PFSK-1 (cell line): Measurements from ENCODE around the gene FAM120B.

Source experiments
- FOXP2 ChIP-seq: optimal IDR thresholded peaks from 2 replicates; pipeline ENCODE3; 2011; ENCODE audit warnings: borderline replicate concordance, control low read depth, inconsistent platforms; ENCODE audit not compliant: insufficient read depth; ENCODE audit errors: extremely low read length, extremely low read depth
- POLR2AphosphoS5 ChIP-seq: IDR thresholded peaks from 2 replicates; pipeline ENCODE4 v1.6.1; 2012; ENCODE audit warnings: low read depth, mild to moderate bottlenecking, control low read depth, low read length, moderate library complexity
- REST ChIP-seq, 2 experiments: IDR thresholded peaks; 2 replicates each; pipeline versions ENCODE4 v1.6.1 to v1.8.0; 2011 to 2012; ENCODE audit warnings: low read depth in 2 of 2, low read length in 2 of 2, control low read depth in 1 of 2, inconsistent platforms in 1 of 2, mild to moderate bottlenecking in 1 of 2, moderate library complexity in 1 of 2; ENCODE audit not compliant: insufficient read depth in 1 of 2
- SIN3A ChIP-seq: IDR thresholded peaks from 2 replicates; pipeline ENCODE4 v1.6.1; 2012; ENCODE audit warnings: mild to moderate bottlenecking, low read length, moderate library complexity, borderline replicate concordance; ENCODE audit not compliant: insufficient read depth
- TAF1 ChIP-seq: IDR thresholded peaks from 2 replicates; pipeline ENCODE4 v1.6.1; 2012; ENCODE audit warnings: low read length, control low read depth, borderline replicate concordance; ENCODE audit not compliant: insufficient read depth

Gene FAM120B

DNA sequence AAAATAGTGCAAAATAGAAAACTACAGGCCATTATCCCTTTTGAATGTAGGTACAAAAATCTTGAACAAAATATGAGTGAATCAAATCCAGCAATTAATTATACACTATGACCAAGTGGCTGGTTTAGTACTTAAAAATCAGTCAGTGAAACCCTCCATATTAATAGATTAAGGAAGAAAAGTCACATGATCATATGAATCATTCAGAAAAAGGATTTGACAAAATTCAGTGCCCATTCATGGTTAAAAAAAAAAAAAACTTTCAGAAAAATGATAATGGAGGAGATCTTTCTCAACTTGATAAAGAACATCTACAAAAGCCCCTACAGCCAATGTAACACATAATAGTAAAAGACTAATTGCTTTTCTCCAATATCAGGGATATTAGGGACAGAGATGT is 75.0 kb downstream of the FAM120B start:
- TF ChIP-seq TAF1 (no peak), FOXP2 (no peak), REST (IDR thresholded peaks at IDR 0.05; ENCODE audit: insufficient read depth in 1 of 2, low read depth in 2 of 2, low read length in 2 of 2) (no peak), POLR2AphosphoS5 (no peak), SIN3A (no peak)

DNA sequence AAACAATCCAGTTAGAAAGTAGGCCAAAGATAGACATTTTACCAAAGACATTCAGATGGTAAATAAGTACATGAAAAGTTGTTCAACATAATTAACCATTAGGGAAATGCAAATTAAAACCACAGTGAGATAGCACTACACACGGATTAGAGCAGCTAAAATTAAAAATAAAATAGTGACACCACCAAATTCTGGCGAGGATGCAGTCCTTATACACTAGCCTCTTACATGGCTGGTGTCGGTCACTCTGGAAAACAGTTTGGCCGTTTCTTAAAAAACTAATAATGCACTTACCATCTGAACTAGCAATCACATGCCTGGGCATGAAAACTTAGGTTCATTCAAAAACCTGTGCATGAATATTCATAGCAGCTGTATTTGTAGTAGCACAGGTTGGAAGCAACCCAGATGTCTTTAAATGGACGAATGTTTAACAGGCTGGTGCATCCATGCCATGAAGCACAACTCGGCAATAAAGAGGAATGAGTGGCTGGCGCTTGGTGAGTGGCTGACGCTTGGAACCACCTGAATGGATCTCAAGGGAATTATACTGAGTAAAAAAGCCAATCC is 77.0 kb downstream of the FAM120B start:
- TF ChIP-seq REST (IDR thresholded peaks at IDR 0.05; ENCODE audit: insufficient read depth in 1 of 2, low read depth in 2 of 2, low read length in 2 of 2) (no peak), SIN3A (no peak), POLR2AphosphoS5 (no peak), TAF1 (no peak), FOXP2 (no peak)

- TF ChIP-seq TAF1, result no peak
- no peak for TF ChIP-seq REST (IDR thresholded peaks at IDR 0.05; ENCODE audit: insufficient read depth in 1 of 2, low read depth in 2 of 2, low read length in 2 of 2)
- no peak for TF ChIP-seq SIN3A
- no peak for TF ChIP-seq FOXP2
- TF ChIP-seq POLR2AphosphoS5, result no peak
These were observed 78.9 kb downstream of the FAM120B start for GRCh38 chr6:170385506-170385905.

GRCh38 chr6:170388113-170388512 is 81.6 kb downstream of the FAM120B start:
- TF ChIP-seq FOXP2 (no peak), REST (IDR thresholded peaks at IDR 0.05; ENCODE audit: insufficient read depth in 1 of 2, low read depth in 2 of 2, low read length in 2 of 2) (no peak), SIN3A (no peak), TAF1 (no peak), POLR2AphosphoS5 (no peak)

DNA sequence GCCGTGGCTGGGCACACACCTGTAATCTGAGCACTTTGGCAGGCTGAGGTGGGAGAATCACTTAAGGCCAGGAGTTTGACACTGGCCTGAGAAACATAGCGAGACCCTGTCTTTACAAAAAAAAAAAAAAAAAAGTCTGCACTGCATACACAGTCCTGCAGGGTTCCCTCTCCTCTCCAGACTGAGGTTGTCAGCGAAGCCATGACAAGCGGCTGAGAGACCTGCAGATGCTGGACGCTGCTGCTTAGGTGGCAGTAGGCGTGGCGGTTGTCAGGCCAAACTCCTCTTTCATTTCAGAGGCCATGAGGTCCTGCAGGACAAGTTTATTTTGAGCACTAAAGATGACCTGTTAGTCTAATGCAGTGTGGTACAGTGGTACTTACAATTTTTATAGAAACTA is 86.5 kb downstream of the FAM120B start:
- no peak for TF ChIP-seq TAF1
- no peak for TF ChIP-seq FOXP2
- TF ChIP-seq REST (IDR thresholded peaks at IDR 0.05; ENCODE audit: insufficient read depth in 1 of 2, low read depth in 2 of 2, low read length in 2 of 2), result no peak
- no peak for TF ChIP-seq POLR2AphosphoS5
- TF ChIP-seq SIN3A, result no peak
